HG03520 (cell line): Measurements from ENCODE around the gene CENPU.

ENCODE experiments used
- ATAC-seq: cut with Tn5 transposase; IDR thresholded peaks from one replicate; pipeline ENCODE4 v1.9.1; 2021; ENCODE audit warnings: mild to moderate bottlenecking, moderate library complexity; ENCODE audit not compliant: unreplicated experiment

The CENPU gene

GRCh38 chr4:184645904-184646610, 87.8 kb downstream of the CENPU start:
- ATAC-seq = no peak

- no peak for ATAC-seq
These were observed 89.2 kb downstream of the CENPU start for GRCh38 chr4:184644553-184645307.
